CD4-positive, alpha-beta T cell treated with Interleukin-17A for 1 hour (primary cell): ENCODE data around the gene KLHL18.
"Not testable (repeated sequence)": the region's sequence is repeated elsewhere in the genome, so short reads cannot be mapped to it uniquely, and the experiment has no call there.

Experiments
- DNase-seq: peaks from one replicate; pipeline ENCODE4 v3.0.0-alpha.2; 2020

The KLHL18 gene

GRCh38 chr3:47276558-47276957 lies 6.2 kb upstream of the KLHL18 start:
- DNase-seq = no peak

- no peak for DNase-seq
These were observed 2.2 kb upstream of the KLHL18 start for GRCh38 chr3:47280519-47280918.

GRCh38 chr3:47283193-47283537 lies 421 bp downstream of the KLHL18 start:
- DNase-seq = no peak

GRCh38 chr3:47283591-47284364 lies 1.0 kb downstream of the KLHL18 start:
- DNase-seq = no peak

- DNase-seq = no peak
These were observed 6.5 kb downstream of the KLHL18 start for GRCh38 chr3:47288966-47289910.

- no peak for DNase-seq
These were observed 8.5 kb downstream of the KLHL18 start for GRCh38 chr3:47291158-47291753.

- not testable (repeated sequence) for DNase-seq
These were observed 9.1 kb downstream of the KLHL18 start for GRCh38 chr3:47291754-47292420.

- DNase-seq = no peak
These were observed 11.1 kb downstream of the KLHL18 start for GRCh38 chr3:47293822-47294221.

GRCh38 chr3:47294392-47294791 lies 11.6 kb downstream of the KLHL18 start:
- DNase-seq = no peak

GRCh38 chr3:47295322-47295721 lies 12.6 kb downstream of the KLHL18 start:
- DNase-seq = no peak

GRCh38 chr3:47295976-47296375 lies 13.2 kb downstream of the KLHL18 start:
- DNase-seq = no peak

- DNase-seq = no peak
These were observed 14.0 kb downstream of the KLHL18 start for GRCh38 chr3:47296562-47297302.

GRCh38 chr3:47298439-47298838 lies 15.7 kb downstream of the KLHL18 start:
- no peak for DNase-seq

GRCh38 chr3:47299381-47300318 lies 16.9 kb downstream of the KLHL18 start:
- DNase-seq = no peak

GRCh38 chr3:47301456-47301855 lies 18.7 kb downstream of the KLHL18 start:
- DNase-seq = no peak

GRCh38 chr3:47306022-47306421 lies 23.3 kb downstream of the KLHL18 start:
- DNase-seq = no peak

- DNase-seq = not testable (repeated sequence)
These were observed 26.5 kb downstream of the KLHL18 start for GRCh38 chr3:47309231-47309630.

GRCh38 chr3:47310391-47310790 lies 27.6 kb downstream of the KLHL18 start:
- DNase-seq = no peak

- DNase-seq = no peak
These were observed 30.8 kb downstream of the KLHL18 start for GRCh38 chr3:47313341-47314055.

- DNase-seq = no peak
These were observed 31.5 kb downstream of the KLHL18 start for GRCh38 chr3:47314056-47314764.
